ENCODE measurements around the gene RGS14.
"Not testable (repeated sequence)": the region's sequence is repeated elsewhere in the genome, so short reads cannot be mapped to it uniquely, and the experiment has no call there.

Gene RGS14

GRCh38 chr5:177358370-177358819 lies 671 bp downstream of the RGS14 start:
- TF ChIP-seq CTCF (IDR thresholded peaks at IDR 0.05; ENCODE audit: low read depth, low read length, missing control alignments), result no peak
- in situ Hi-C loops (cut with HindIII; ENCODE audit: low pct_ligation_motif_present, low sequenced_read_pairs), result no loop called here
- H3K36me3 ChIP-seq (replicated peaks), result no peaks in the 10 kb centered on the region
- no peak overlapping the region for H3K4me3 ChIP-seq (ENCODE audit: low read depth, low read length)
- no peak for DNase-seq
- no peak overlapping the region for H3K27ac ChIP-seq
- H3K27me3 ChIP-seq (replicated peaks), result no peaks in the 10 kb centered on the region

GRCh38 chr5:177359451-177359851 lies 1.7 kb downstream of the RGS14 start:
- in situ Hi-C loops (cut with HindIII; ENCODE audit: low pct_ligation_motif_present, low sequenced_read_pairs), result no loop called here
- H3K27ac ChIP-seq, result no peak overlapping the region
- H3K27me3 ChIP-seq (replicated peaks), result no peaks in the 10 kb centered on the region
- no peak overlapping the region for H3K4me3 ChIP-seq (ENCODE audit: low read depth, low read length)
- H3K36me3 ChIP-seq (replicated peaks), result no peaks in the 10 kb centered on the region
- DNase-seq, result no peak
- TF ChIP-seq CTCF (IDR thresholded peaks at IDR 0.05; ENCODE audit: low read depth, low read length, missing control alignments), result no peak

GRCh38 chr5:177359860-177360259 lies 2.1 kb downstream of the RGS14 start:
- H3K27ac ChIP-seq, result no peak overlapping the region
- no peaks in the 10 kb centered on the region for H3K36me3 ChIP-seq (replicated peaks)
- no peak for TF ChIP-seq CTCF (IDR thresholded peaks at IDR 0.05; ENCODE audit: low read depth, low read length, missing control alignments)
- no peak for DNase-seq
- no peaks in the 10 kb centered on the region for H3K27me3 ChIP-seq (replicated peaks)
- in situ Hi-C loops (cut with HindIII; ENCODE audit: low pct_ligation_motif_present, low sequenced_read_pairs), result no loop called here
- no peak overlapping the region for H3K4me3 ChIP-seq (ENCODE audit: low read depth, low read length)

- in situ Hi-C loops (cut with HindIII; ENCODE audit: low pct_ligation_motif_present, low sequenced_read_pairs); DNase-seq; H3K27ac ChIP-seq; H3K36me3 ChIP-seq (replicated peaks); H3K4me3 ChIP-seq (ENCODE audit: low read depth, low read length); H3K27me3 ChIP-seq (replicated peaks): not testable (repeated sequence)
Observed at GRCh38 chr5:177360740-177361139, 3.0 kb downstream of the RGS14 start.

GRCh38 chr5:177361418-177362291 lies 3.9 kb downstream of the RGS14 start:
- no peak for DNase-seq
- in situ Hi-C loops (cut with HindIII; ENCODE audit: low pct_ligation_motif_present, low sequenced_read_pairs), result no loop called here
- no peaks in the 10 kb centered on the region for H3K36me3 ChIP-seq (replicated peaks)
- H3K27ac ChIP-seq, result no peak overlapping the region
- TF ChIP-seq CTCF (IDR thresholded peaks at IDR 0.05; ENCODE audit: low read depth, low read length, missing control alignments), result no peak
- no peaks in the 10 kb centered on the region for H3K27me3 ChIP-seq (replicated peaks)
- H3K4me3 ChIP-seq (ENCODE audit: low read depth, low read length), result no peak overlapping the region

GRCh38 chr5:177362292-177362609 lies 4.5 kb downstream of the RGS14 start:
- in situ Hi-C loops (cut with HindIII; ENCODE audit: low pct_ligation_motif_present, low sequenced_read_pairs), result no loop called here
- Histone ChIP-seq H3K36me3 (replicated peaks) (no peaks in the 10 kb centered on the region), H3K27ac (no peak overlapping the region), H3K4me3 (ENCODE audit: low read depth, low read length) (no peak overlapping the region), H3K27me3 (replicated peaks) (no peaks in the 10 kb centered on the region)
- no peak for TF ChIP-seq CTCF (IDR thresholded peaks at IDR 0.05; ENCODE audit: low read depth, low read length, missing control alignments)
- DNase-seq, result no peak

Measured in brain microvascular endothelial cell (primary cell).